LNCAP (cell line): ENCODE measurements around the gene NANS.

ENCODE experiments used
- CTCF ChIP-seq: fragments of 450-650 bp; IDR thresholded peaks from 2 replicates; pipeline ENCODE4 v1.5.1; 2017; ENCODE audit warnings: mild to moderate bottlenecking

The NANS gene

GRCh38 chr9:98040212-98040611, 16.3 kb upstream of the NANS start:
- no peak for TF ChIP-seq CTCF

GRCh38 chr9:98043915-98044314, 12.6 kb upstream of the NANS start:
- no peak for TF ChIP-seq CTCF

GRCh38 chr9:98045234-98046179, 11.0 kb upstream of the NANS start:
- TF ChIP-seq CTCF: no peak

GRCh38 chr9:98046180-98046543, 10.4 kb upstream of the NANS start:
- TF ChIP-seq CTCF: no peak

- TF ChIP-seq CTCF: no peak
Measured at GRCh38 chr9:98047002-98047401, 9.5 kb upstream of the NANS start.

GRCh38 chr9:98049288-98050072, 7.1 kb upstream of the NANS start:
- no peak for TF ChIP-seq CTCF

- TF ChIP-seq CTCF: no peak
Measured at GRCh38 chr9:98050351-98050750, 6.2 kb upstream of the NANS start.
